ENCODE measurements around the gene RAB31.
A peak's percentile ranks its signal among the peaks of the same experiment; 100 is the strongest.
"Not testable (repeated sequence)": the region's sequence is repeated elsewhere in the genome, so short reads cannot be mapped to it uniquely, and the experiment has no call there.

RAB31 gene

GRCh38 chr18:9708057-9708433 is at the start of gene RAB31:
Gene RAB31 (plus strand): TSS chr18:9708301. CDS start chr18:9708406, 105 bp downstream.
- DNase-seq (ENCODE audit: low spot score) = no peak

- no peak for DNase-seq (ENCODE audit: low spot score)
Measured at GRCh38 chr18:9659499-9660375, 48.4 kb upstream of the RAB31 start.

GRCh38 chr18:9661564-9661963 is 46.5 kb upstream of the RAB31 start:
- no peak for DNase-seq (ENCODE audit: low spot score)

GRCh38 chr18:9663377-9663776 is 44.7 kb upstream of the RAB31 start:
- no peak for DNase-seq (ENCODE audit: low spot score)

- peak; percentile 35 for DNase-seq (ENCODE audit: low spot score)
Measured at GRCh38 chr18:9665314-9665713, 42.8 kb upstream of the RAB31 start.

- DNase-seq (ENCODE audit: low spot score) = no peak
Measured at GRCh38 chr18:9666548-9666947, 41.6 kb upstream of the RAB31 start.

GRCh38 chr18:9669016-9669415 is 39.1 kb upstream of the RAB31 start:
- no peak for DNase-seq (ENCODE audit: low spot score)

- no peak for DNase-seq (ENCODE audit: low spot score)
Measured at GRCh38 chr18:9671214-9671613, 36.9 kb upstream of the RAB31 start.

- DNase-seq (ENCODE audit: low spot score) = peak; percentile 90
Measured at GRCh38 chr18:9673296-9674251, 34.5 kb upstream of the RAB31 start.

- not testable (repeated sequence) for DNase-seq (ENCODE audit: low spot score)
Measured at GRCh38 chr18:9678216-9678615, 29.9 kb upstream of the RAB31 start.

GRCh38 chr18:9679125-9679524 is 29.0 kb upstream of the RAB31 start:
- no peak for DNase-seq (ENCODE audit: low spot score)

GRCh38 chr18:9681217-9681616 is 26.9 kb upstream of the RAB31 start:
- no peak for DNase-seq (ENCODE audit: low spot score)

- DNase-seq (ENCODE audit: low spot score) = no peak
Measured at GRCh38 chr18:9682572-9682971, 25.5 kb upstream of the RAB31 start.

- DNase-seq (ENCODE audit: low spot score) = peak; percentile 32
Measured at GRCh38 chr18:9683418-9684396, 24.4 kb upstream of the RAB31 start.

- no peak for DNase-seq (ENCODE audit: low spot score)
Measured at GRCh38 chr18:9684881-9685614, 23.1 kb upstream of the RAB31 start.

- no peak for DNase-seq (ENCODE audit: low spot score)
Measured at GRCh38 chr18:9685615-9685890, 22.5 kb upstream of the RAB31 start.

- DNase-seq (ENCODE audit: low spot score) = no peak
Measured at GRCh38 chr18:9688036-9688741, 19.9 kb upstream of the RAB31 start.

- no peak for DNase-seq (ENCODE audit: low spot score)
Measured at GRCh38 chr18:9689253-9689652, 18.8 kb upstream of the RAB31 start.

GRCh38 chr18:9690418-9691188 is 17.5 kb upstream of the RAB31 start:
- no peak for DNase-seq (ENCODE audit: low spot score)

GRCh38 chr18:9691235-9691634 is 16.9 kb upstream of the RAB31 start:
- no peak for DNase-seq (ENCODE audit: low spot score)

Data from SW480 (cell line).